HG03196 (cell line): ENCODE results near the gene CAPN7.
A peak's percentile ranks its signal among the peaks of the same experiment; 100 is the strongest.

Experiments used
- ATAC-seq: cut with Tn5 transposase; IDR thresholded peaks from one replicate; pipeline ENCODE4 v1.9.1; 2021; ENCODE audit not compliant: unreplicated experiment

CAPN7 gene

DNA sequence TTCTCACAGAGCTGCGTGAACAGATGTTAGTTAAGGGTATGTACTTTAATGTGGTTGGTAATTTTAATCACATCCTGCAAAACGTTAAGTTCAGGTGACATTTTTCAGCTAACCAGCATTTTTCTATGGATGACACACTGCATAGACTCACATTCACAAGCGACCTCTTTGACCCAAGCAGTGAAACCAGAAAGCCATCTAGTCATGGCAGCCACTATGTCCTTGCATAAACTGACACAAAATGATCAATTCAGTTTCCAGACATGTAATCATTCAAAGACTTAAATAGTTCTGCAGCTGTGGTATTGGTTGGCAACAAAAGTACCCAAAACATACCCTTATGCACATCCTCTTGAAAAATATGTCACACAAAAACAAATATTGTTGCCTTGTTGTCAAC is 7.4 kb upstream of the CAPN7 start:
- ATAC-seq: no peak

DNA sequence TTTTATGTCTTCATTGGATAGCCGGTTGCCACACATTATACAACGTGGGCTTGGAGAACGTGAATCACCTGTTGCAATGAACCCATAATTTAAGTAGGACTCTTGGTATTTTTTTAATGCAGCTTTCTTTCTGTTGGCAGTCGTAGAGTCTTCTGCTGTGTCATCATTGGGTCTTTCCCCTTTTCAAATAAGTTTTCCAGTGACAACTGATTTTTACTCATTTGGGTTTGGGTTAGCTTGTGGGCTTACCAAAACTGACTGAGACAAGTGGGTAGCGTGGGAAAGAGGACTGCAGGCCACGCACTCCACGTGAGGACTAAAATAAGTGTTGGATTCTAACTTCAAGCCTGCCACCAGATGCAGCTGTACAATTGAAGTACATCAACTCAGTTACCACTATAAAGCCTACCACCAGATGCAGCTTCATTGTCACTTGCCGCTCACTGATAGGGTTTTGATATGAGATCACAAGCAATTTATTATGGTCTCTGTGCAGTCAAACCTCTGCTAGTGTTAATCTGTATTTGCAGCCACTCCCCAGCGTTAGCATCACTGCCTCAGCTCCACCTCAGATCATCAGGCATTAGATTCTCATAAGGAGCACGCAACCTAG is 6.4 kb upstream of the CAPN7 start:
- no peak for ATAC-seq

DNA sequence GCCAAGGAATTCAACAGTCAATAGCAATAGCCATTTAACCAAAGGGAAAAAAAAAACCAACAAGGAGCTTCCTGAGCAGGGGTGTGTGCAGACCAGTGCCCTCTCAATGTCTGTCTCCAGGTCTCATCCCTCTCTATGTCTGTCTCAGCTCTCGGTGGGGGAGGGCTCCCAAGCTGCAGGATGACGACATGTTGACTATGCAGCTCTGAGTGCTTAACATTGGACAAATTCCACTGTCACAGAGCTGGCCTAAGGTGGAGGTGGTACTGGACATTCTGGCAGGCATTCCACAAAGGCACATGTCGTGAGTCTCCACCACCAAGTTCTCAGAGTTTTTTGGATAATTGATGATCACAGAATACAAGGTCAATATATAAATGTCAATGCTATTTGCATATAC is 2.0 kb upstream of the CAPN7 start:
- ATAC-seq: no peak

DNA sequence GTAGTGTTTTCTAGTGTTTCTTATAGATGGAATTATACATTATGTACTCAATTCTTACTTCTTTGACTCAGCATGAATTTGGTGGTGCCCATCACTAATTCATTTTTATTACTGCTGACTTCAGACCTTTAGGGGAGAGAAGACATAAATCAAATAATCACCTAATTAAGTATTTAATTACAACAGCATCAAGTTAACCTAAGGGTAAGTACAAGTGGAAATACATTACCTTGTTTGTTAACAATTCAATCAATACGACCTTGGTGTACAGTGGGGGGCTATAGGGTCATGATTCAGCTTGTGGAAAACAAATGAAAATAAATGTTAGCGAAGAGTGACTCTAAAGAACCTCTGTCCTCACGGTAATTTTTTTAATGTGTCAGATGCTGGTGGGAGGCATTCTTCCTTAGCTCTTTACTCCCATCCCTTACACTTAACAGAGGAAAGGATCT is 538 bp upstream of the CAPN7 start:
- no peak for ATAC-seq

DNA sequence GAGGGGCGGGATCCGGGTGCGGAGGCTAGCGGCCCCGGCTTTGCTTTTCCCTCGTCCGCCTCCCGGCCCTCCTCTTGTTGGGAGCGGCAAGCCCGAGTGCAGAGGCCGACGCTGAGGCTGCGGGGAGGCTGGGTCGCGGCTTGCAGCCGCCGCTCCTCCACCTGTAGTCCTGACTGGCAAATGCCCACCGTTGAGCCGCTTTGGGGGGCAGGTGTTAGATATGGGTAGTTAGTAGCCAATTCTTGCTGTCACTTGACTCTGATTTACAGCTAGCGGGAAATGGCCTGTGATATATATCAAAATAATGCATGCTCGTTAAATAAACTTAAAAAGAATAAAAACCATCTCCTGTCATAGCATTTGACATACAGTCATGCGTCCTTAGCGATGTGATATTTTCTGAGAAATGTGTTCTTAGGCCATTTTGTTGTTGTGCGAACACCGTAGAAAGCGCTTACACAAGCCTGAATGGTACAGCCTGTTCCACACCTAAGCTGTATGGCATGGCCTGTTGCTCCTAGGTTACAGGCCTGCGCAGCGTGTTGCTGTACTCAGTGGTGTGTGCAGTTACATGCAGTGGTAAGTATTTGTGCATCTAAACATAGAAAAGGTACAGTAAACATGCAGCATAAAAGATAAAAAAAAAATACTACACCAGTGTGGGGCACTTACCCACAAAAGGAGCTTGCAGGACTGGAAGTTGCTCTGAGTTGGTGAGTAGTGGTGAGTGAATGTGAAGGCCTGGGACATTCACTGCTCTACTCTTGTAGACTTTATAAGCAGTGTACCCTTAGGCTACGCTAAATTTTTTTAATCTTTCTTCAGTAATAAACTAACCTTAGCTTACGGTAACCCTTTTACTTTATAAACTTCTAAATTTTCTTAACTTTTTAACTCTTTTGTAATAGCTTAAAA is 873 bp downstream of the CAPN7 start:
- ATAC-seq: peak; percentile 29

DNA sequence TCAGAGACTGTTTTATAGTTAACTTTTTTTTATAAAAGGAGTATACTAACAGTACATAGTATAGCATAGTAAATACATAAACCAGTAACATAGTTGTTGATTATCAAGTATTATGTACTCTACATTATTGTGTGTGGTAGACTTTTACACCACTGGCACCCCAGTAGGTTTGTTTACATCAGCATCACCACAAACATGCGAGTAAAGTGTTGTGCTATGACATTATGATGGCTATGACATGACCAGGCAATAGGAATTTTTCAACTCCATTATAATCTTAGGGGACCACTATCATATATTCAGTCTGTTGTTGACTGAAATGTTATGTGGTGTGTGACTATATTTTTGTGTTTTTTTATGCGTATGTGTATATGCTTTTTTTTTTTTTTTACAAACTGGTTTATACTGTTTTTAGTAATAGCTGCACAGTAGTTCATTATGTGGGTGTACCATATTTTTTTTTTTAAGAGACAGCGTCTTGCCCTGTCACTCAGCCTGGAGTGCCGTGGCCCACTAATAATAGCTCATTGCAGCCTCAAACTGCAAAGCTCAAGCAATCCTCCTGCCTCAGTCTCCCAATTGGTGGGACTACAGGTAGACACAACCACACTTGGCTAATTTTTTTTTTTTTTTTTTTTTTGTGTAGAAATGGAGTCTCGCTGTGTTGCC is 1.9 kb downstream of the CAPN7 start:
- no peak for ATAC-seq

DNA sequence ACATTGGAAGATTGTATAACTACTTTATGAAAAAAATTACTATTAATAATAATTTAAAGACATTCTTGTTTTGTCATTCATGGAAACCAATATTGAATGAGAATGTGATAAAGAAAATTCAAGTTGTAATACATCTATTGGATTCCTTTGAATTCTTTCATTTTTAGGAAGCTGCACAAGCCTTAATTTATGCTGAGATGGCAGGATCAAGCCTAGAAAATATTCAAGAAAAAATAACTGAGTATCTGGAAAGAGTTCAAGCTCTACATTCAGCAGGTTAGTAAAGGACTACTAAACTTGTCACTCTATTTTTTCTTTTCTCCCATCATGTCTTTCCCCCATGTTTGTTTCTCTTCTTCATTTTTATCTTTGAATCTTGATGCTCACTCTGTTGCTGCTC is 5.9 kb downstream of the CAPN7 start:
- no peak for ATAC-seq

DNA sequence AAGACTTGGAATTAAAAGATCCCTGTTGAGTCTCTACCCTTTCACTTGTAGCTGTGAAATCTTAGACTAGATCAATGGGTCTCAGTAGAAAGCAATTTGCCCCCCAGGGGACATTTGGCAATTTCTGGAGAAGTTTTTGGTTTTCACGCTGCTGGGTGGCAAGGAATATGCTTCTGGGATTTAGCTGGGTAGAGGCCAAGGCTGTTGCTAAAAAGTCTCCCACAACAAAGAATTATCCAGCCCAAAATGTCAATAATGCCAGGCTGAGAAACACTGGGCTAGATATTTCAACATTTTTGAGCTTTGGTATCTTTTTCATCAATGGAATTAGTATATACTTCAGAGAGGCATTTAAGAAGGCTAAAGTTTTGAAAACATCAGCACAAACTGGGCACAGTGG is 8.7 kb downstream of the CAPN7 start:
- ATAC-seq: no peak

DNA sequence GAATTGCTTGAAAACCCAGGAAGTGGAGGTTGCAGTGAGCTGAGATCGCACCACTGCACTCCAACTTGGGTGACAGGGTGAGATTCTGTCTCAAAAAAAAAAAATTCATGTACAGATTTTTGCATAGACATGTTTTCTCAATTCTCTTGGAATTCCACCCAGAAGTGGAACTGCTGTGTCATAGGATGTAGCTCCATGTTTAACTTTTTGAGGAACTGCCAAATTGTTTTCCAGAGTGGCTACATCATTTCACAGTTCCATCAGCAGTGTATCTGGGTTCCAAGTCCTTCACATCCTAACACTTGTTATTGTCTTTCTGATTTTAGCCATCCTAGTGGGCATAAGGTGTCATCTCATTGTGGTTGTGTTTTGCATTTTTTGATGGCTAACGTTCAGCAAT is 9.9 kb downstream of the CAPN7 start:
- ATAC-seq: no peak

DNA sequence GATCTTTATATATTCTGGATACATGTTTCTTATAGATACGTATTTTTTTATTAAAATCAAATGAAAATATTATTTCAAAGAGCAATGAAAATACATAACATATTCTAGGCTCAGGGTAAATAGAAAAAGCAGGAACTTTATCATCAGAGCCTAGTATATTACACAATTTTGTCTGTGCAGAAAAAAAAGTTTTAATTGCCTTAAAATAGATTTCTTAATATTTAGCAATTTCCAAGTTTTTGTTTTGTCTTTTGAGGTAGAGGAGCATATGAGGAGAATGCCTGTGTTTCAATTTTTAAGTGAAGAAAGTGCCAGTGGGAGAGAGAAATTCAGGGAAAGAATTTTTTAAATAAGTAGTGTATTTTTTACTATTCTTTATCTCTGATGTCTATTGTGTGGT is 10.5 kb downstream of the CAPN7 start:
- no peak for ATAC-seq

DNA sequence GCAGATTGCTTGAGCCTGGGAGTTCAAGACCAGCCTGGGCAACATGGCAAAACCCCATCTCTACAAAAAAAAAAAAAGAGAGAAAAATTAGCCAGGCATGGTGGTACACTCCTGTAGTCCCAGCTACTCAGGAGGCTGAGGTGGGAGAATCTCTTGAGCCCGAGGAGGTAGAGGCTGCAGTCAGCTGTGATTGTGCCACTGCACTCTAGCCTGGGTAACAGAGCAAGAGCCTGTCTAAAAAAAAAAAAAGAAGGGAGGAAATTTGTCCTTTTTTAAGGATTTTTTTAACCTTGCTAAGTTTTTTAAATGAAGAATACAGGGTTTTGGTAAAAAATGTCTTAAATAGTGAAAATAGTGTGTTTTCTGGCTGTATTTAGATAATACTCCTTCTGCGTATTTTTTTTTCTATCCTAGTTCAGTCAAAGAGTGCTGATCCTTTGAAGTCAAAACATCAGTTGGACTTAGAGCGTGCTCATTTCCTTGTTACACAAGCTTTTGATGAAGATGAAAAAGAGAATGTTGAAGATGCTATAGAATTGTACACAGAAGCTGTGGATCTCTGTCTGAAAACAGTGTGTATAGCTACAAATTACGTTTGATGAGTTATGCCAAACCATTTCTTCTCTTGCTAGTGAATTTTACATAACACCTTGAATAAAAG is 11.1 kb downstream of the CAPN7 start:
- no peak for ATAC-seq

DNA sequence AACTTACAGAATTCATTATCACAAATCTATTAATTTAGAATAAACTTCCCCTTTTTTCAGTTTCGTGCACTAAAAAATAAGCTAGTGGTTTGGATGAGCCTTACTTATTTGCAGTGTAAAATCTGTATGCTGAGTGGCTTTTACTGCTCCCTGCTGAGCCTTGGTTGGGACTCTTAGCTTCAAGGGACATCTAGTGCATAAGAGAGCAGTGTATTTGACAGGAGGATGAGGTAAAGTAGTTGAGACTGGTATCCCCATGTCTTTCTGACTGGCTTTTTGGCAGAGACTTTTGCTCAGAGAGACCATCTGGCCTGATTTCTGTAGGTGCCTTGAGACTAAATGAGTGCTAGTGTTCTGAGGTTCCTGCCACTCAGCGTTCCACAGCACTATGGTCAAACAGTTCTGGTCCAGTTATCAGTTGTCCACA is 11.8 kb downstream of the CAPN7 start:
- no peak for ATAC-seq

DNA sequence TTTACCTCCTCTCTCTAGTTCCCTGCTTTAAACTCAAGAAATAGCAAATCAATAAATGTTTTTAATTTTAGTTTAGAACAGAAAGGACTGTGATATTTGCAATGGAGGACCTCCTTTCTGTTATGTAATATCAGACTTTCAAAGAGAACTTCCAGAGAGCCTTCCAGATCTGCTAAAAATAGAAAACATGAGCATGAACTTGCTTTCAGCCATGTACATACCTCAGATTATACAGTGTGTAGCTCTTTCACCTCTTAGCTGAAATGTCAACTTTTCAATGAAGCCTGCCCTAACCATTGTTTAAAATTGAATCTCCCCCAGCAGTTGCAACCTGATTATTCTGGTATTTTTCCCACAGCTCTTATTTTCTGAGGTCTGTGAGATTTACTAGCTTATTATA is 12.6 kb downstream of the CAPN7 start:
- ATAC-seq: no peak

DNA sequence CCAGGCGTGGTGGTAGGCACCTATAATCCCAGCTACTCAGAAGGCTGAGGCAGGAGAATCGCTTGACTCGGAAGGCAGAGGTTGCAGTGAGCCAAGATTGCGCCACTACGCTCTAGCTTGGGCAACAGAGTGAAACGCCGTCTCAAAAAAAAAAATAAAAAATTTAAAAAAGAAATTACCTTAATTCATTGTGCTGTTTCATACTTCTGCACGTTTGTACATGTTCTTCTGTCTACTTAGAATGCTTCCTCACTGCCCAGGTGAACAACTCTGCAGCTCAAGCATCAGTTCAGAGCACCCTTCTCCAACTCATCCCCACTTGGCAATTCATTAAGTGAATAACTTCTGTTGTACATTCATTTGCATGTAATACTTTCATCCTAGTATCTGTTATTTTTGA is 14.0 kb downstream of the CAPN7 start:
- ATAC-seq: no peak

DNA sequence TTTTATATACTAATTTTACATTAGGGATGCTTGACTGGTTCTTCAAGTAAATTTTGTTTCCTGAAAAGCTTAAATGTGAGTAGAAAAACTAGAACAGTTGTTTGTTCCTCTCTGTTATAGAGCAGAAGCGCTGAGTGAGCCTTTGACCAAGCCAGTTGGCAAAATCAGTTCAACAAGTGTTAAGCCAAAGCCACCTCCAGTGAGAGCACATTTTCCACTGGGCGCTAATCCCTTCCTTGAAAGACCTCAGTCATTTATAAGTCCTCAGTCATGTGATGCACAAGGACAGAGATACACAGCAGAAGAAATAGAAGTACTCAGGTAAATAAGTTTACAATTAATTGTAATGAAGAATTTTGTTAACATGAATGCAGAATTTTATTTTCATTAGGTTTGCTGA is 14.6 kb downstream of the CAPN7 start:
- no peak for ATAC-seq

DNA sequence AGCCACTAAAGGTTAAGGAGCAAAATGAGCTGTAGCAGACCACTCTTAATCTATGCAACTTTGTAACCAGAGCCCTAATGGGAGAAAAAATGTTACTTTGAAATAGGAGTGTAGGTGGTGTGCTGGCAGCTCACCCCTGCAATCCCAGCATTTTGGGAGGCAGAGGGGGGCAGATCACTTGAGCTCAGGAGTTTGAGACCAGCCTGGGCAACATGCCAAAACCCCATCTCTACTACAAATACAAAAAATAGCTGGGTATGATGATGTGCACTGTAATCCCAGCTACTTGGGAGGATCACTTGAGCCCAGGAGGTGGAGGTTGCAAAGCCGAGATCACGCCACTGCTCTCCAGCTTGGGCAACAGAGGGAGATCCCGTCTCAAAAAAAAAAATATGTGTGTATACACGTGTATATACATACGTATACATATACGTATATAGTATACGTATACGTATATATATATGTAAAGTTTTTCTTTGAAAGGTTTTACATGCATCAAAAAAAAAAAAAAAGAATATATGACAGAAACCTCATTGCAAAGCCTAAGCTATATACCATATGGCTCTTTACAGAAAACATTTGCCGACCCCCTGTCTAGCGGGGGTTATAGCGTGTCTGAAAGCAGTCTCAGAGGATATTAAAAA is 15.7 kb downstream of the CAPN7 start:
- no peak for ATAC-seq

DNA sequence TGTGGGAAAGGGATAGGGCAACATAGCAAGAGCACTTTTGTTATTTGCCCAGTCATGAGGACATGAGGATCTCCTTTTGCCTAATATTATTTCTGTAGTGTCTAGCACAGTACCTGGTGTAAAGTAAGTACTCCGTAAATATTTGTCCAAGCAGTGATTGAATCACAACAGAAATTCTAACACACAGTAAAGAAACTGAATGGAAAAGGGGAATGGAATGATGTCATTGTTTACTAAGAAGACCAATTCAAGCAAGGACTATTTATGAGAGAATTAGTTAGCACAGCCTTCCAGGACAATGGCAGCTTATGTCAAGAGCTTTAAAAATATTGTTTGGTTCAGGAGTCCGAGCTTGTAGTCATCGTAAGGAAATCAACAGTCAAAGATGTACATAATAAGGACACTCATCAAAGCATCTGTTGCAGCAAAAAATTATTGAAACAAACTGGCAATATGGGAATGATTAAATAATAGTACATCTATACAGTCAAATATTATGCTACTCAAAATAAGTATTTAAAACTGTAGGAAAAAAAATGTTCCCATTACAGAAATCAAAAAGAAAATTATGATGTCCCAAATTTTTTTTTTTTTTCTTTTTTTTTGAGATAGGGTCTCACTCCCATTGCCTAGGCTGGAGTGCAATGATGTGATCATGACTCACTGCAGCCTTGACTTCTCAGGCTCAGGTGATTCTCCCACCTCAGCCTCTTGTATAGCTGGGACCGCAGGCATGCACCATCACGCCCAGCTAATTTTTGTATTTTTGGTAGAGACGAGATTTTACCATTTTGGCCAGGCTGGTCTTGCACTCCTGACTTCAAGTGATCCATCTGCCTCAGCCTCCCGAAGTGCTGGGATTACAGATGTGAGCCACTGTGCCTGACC is 17.9 kb downstream of the CAPN7 start:
- ATAC-seq: no peak

DNA sequence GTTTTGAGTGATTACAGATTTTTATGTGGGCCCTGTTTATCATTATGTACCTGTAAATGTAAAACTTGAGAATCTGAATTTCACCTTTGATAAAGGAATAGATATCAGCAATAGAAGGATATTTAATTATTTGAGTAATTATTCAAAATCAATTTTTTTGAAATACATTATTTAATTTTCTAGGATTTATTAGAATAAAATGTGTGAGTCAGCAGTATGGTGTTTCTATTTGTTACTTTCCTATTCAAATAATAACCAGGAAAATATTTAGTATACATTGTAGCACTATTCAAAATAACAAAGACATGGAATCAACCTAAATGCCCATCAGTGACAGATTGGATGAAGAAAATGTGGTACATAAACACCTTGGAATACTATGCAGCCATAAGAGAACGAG is 22.1 kb downstream of the CAPN7 start:
- no peak for ATAC-seq

DNA sequence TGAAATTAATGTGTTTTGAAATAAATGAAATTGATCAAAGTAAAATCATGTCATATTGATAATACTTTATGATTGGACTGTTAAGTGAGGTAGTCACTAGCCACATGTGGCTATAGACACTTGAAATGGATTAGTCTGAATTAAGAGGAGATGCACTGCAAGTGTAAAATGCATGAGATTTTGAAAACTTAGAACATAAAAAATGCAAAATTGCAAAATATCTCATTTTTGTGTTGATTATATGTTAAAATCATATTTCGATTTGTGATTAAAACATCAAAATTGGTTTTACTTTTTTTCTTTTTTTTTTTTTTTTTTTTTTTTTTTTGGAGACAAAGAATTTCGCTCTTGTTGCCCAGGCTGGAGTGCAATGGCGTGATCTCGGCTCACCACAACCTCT is 23.2 kb downstream of the CAPN7 start:
- no peak for ATAC-seq

DNA sequence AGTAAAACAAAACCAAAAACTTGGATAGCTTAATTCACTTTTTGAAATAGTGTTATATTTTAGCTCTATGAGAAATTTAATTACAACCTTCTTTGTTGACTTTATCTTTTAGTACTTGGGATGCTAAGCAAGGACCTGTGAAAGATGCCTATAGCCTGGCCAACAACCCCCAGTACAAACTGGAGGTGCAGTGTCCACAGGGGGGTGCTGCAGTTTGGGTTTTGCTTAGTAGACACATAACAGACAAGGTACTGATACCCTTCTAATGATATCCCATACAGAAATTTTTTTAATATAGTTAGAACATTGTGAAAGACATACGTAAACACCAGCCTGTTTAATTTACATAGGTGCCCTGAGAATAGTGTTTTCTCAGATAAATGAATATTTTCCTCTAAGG is 35.3 kb downstream of the CAPN7 start:
- no peak for ATAC-seq
